ENCODE data around the gene MAP2.
"Not testable (repeated sequence)": the region's sequence is repeated elsewhere in the genome, so short reads cannot be mapped to it uniquely, and the experiment has no call there.

Gene MAP2

DNA sequence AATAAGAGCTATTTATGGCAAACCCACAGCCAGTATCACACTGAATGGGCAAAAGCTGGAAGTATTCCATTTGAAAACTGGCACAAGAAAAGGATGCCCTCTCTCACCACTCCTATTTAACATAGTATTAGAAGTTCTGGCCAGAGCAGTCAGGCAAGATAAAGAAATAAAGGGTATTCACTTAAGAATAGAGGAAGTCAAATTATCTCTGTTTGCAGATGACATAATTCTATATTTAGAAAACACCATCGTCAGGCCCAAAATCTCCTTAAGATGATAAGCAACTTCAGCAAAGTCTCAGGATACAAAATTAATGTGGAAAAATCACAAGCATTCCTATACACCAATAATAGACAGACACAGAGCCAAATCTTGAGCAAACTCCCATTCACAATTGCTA lies 68.4 kb downstream of the MAP2 start:
- not testable (repeated sequence) for H3K36me3 Mint-ChIP-seq, H3K4me1 Mint-ChIP-seq, H3K27ac Mint-ChIP-seq, H3K27me3 Mint-ChIP-seq, ATAC-seq, H3K4me3 Mint-ChIP-seq
- H3K9me3 Mint-ChIP-seq: peaks cover 17% of the 10 kb centered on the region

DNA sequence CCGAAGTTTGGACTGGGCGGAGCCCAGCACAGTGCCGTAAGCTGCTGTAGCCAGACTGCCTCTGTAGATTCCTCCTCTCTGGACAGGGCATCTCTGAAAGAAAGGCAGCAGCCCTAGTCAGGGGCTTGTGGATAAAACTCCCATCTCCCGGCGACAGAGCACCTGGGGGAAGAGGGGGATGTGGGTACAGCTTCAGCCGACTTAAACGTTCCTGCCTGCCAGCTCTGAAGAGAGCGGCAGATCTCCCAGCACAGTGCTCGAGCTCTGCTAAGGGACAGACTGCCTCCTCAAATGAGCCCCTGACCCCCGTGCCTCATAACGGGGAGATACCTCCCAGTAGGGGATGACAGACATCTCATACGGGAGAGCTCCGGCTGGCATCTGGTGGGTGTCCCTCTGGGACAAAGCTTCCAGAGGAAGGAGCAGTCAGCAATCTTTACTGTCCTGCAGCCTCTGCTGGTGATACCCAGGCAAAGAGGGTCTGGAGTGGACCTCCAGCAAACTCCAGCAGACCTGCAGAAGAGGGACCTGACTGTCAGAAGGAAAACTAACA lies 71.3 kb downstream of the MAP2 start:
- not testable (repeated sequence) for H3K4me1 Mint-ChIP-seq, H3K27me3 Mint-ChIP-seq, ATAC-seq, H3K27ac Mint-ChIP-seq, H3K4me3 Mint-ChIP-seq, H3K36me3 Mint-ChIP-seq
- peaks cover 14% of the 10 kb centered on the region for H3K9me3 Mint-ChIP-seq

DNA sequence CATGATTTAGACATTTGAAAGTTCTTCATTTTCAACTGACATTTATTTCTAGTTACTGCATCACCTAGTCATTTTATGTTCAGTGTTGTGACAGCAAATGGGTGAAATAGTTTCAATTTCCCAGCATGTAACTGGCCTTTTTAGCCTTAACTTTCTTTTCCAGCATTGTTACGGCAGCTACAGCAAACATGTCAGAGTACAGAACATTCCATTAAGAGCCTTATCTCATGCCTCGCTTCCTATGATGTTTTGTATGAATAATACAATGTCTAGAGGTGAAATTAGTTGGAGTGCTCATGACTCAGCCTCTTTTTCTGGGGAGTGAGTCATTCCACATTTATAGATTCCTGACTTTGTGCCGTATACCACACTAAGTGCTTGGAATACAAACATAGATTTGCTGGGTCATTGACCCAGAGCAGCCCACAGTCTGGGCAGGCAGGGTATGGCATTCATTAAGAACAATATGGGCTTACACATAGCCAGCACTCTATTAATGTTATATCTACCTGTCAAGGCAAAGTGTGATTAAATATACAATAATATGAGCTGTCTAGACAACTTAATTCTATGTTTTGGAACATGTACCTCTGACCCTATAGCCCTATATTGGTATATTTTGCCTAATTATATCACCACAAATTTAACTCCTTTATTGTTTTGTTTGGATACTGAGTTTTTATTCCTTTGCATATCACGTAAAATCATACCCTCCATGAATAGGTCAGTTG lies 72.2 kb downstream of the MAP2 start:
- no peaks in the 10 kb centered on the region for H3K27me3 Mint-ChIP-seq
- H3K4me1 Mint-ChIP-seq: no peaks in the 10 kb centered on the region
- no peak overlapping the region for H3K4me3 Mint-ChIP-seq
- H3K27ac Mint-ChIP-seq: no peak overlapping the region
- ATAC-seq: no peak
- H3K36me3 Mint-ChIP-seq: no peaks in the 10 kb centered on the region
- peaks cover 8% of the 10 kb centered on the region for H3K9me3 Mint-ChIP-seq

DNA sequence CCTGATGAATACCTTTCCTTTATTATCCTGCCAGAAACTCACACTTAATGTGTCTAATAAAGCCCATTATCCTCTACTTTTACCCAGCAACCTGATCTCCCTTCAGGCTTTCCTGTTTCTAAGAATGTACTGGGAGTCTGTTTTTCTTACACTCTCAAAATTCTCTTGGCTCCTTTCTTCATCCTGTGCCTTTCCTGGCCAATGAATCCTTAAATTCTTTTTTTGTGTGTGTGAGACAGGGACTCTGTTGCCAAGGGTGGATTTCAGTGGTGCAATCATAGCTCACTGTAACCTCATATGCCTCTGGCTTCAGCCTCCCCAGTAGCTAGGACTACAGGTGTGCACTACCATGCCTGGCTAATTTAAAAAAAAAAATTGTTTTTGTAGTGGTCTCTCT lies 72.7 kb downstream of the MAP2 start:
- no peak overlapping the region for H3K4me3 Mint-ChIP-seq

DNA sequence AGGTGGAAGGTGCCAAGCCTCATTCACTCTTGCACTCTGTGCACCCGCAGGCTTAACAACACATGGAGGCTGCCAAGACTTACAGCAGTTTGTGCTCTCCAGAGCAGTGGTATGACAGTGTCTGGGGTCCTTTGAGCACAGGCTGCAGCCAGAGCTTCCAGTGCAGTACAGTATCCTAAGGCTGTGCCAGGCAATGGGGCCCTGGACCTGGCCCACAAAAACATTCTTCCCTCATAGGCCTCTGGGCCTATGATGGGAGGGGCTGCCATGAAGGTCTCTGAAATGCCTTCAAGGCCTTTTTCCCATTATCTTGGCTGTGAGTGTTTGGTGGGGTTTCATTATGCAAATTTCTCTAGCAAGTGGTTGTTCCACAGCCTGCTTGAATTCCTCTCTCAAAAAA lies 74.8 kb downstream of the MAP2 start:
- Mint-ChIP-seq H3K9me3 (peaks cover 3% of the 10 kb centered on the region), H3K4me3 (no peak overlapping the region), H3K36me3 (no peaks in the 10 kb centered on the region), H3K27ac (no peak overlapping the region), H3K4me1 (no peaks in the 10 kb centered on the region), H3K27me3 (no peaks in the 10 kb centered on the region)
- ATAC-seq: no peak

More for the DNA sequence above, 72.7 kb downstream of the MAP2 start:
- ATAC-seq: no peak
- Mint-ChIP-seq H3K27ac (no peak overlapping the region), H3K36me3 (no peaks in the 10 kb centered on the region), H3K27me3 (no peaks in the 10 kb centered on the region), H3K9me3 (peaks cover 3% of the 10 kb centered on the region), H3K4me1 (no peaks in the 10 kb centered on the region)

DNA sequence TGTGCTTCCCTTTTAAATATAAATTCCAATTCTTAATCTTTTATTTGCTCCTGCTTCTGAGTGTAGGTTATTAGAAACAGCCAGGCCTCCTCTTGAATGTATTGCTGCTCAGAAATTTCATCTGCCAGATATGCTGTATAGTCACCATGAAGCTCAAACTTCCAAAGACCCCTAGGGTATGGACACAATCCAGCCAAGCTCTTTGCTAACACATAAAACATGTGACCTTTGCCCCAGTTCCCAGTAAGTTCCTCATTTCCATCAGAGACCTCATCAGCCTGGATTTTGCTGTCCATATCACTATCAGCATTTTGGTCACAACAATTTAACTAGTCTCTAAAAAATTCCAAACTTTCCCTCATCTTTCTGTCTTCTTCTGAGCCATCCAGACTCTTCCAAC lies 75.2 kb downstream of the MAP2 start:
- H3K36me3 Mint-ChIP-seq: no peaks in the 10 kb centered on the region
- no peak overlapping the region for H3K27ac Mint-ChIP-seq
- H3K27me3 Mint-ChIP-seq: no peaks in the 10 kb centered on the region
- peaks cover 3% of the 10 kb centered on the region for H3K9me3 Mint-ChIP-seq
- no peak overlapping the region for H3K4me3 Mint-ChIP-seq
- H3K4me1 Mint-ChIP-seq: no peaks in the 10 kb centered on the region
- no peak for ATAC-seq

DNA sequence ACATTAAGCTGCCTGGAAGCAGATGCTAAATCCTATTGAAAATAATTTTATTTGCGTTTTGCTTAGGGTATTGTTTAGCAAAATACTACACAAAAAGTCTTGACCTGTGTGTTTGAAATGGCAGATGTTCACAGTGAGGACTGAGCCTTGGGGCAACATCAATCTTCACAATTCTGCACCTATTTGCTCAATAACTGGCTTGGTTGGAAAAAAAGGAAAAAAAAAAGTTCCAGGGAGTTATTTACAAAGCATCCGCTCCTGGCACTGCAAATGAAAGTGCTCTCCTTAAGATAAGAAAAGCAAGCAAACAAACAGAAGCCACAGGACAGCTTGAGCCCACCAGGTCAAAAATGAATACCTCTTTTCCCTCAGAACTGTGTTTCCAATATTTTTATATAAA lies 77.7 kb downstream of the MAP2 start:
- H3K27me3 Mint-ChIP-seq: no peaks in the 10 kb centered on the region
- peaks cover 3% of the 10 kb centered on the region for H3K9me3 Mint-ChIP-seq
- no peak overlapping the region for H3K27ac Mint-ChIP-seq
- no peaks in the 10 kb centered on the region for H3K4me1 Mint-ChIP-seq
- H3K36me3 Mint-ChIP-seq: no peaks in the 10 kb centered on the region
- ATAC-seq: no peak
- H3K4me3 Mint-ChIP-seq: no peak overlapping the region

DNA sequence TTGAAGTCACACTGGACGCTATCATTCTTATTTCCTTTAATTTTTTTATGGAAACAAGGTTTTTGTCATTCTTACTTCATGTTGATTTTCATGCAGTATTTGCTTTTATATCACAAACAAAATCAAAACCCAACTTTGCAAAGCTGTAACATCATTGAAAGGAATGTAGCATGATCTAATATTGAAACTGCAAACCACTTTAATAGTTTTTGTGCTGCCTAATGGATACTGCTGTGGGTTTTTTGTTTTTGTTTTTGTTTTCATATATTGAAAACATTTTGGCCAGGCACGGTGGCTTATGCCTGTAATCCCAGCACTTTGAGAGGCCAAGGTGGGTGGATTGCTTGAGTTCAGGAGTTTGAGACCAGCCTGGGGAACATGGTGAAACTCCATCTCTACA lies 81.6 kb downstream of the MAP2 start:
- H3K36me3 Mint-ChIP-seq: no peaks in the 10 kb centered on the region
- no peaks in the 10 kb centered on the region for H3K9me3 Mint-ChIP-seq
- no peak overlapping the region for H3K4me3 Mint-ChIP-seq

DNA sequence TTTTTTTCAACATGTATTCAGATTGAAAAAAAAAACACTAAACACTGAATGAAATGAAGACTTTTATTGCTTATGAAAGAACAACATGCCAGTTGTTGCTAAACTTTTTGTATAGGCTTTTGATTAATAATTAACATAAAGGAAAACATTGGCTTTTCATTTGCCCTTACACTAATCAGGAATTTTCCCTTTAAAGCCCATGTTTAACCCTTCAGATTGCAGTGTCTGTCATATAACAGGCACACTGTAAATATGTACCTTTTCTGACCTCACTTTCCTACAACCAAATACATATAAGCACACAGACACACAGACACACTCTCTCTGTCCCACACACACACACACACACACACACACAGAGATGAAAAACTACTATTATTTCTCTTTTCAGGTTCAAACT lies 84.4 kb downstream of the MAP2 start:
- no peaks in the 10 kb centered on the region for H3K9me3 Mint-ChIP-seq

More for the DNA sequence above, 81.6 kb downstream of the MAP2 start:
- Mint-ChIP-seq H3K27me3 (no peaks in the 10 kb centered on the region), H3K4me1 (no peaks in the 10 kb centered on the region), H3K27ac (no peak overlapping the region)
- no peak for ATAC-seq

DNA sequence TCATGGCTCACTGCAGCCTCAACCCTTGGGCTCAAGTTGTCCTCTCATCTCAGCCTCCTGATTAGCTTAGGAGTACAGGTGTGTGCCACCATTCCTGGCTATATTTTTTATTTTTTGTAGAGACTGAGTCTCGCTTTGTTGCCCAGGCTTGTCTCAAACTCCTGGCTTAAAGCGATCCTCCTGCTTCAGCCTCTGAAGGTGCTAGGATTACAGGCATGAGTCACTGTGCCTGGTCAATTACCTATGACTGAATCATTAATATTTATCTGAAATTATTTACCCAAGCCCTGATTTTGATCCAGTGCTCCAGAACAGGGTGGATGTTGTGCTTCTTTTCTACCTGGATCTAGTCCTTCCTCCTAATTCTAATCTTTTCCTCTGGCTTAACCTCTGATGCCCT lies 87.8 kb downstream of the MAP2 start:
- peaks cover 8% of the 10 kb centered on the region for H3K4me1 Mint-ChIP-seq
- H3K27me3 Mint-ChIP-seq: no peaks in the 10 kb centered on the region
- no peak overlapping the region for H3K4me3 Mint-ChIP-seq
- no peak for ATAC-seq
- H3K27ac Mint-ChIP-seq: no peak overlapping the region
- H3K36me3 Mint-ChIP-seq: no peaks in the 10 kb centered on the region
- no peaks in the 10 kb centered on the region for H3K9me3 Mint-ChIP-seq

More for the DNA sequence above, 84.4 kb downstream of the MAP2 start:
- Mint-ChIP-seq H3K4me1 (peaks cover 6% of the 10 kb centered on the region), H3K27me3 (no peaks in the 10 kb centered on the region), H3K27ac (no peak overlapping the region), H3K36me3 (no peaks in the 10 kb centered on the region), H3K4me3 (no peak overlapping the region)
- ATAC-seq: no peak

DNA sequence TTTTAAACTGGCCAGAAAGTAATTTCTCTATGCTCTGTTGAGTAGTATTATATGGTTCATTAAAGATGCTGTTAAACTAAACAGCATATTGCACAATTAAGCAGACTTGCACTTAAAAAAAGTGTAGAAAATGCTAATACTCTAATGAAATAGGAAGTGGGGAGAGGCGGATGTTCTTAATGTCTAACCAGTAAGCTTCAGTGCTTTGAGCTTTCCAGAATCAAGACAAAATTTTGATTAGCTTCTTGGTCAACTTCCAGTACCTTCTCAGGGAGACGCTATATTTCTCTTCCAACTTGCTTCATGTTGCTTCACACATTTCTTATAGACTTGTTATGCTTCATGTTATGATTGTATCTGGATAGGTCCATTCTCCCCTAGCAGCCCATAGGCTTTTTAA lies 89.1 kb downstream of the MAP2 start:
- ATAC-seq: no peak
- Mint-ChIP-seq H3K9me3 (no peaks in the 10 kb centered on the region), H3K4me1 (peaks cover 8% of the 10 kb centered on the region), H3K27me3 (no peaks in the 10 kb centered on the region), H3K27ac (no peak overlapping the region), H3K36me3 (no peaks in the 10 kb centered on the region), H3K4me3 (no peak overlapping the region)

DNA sequence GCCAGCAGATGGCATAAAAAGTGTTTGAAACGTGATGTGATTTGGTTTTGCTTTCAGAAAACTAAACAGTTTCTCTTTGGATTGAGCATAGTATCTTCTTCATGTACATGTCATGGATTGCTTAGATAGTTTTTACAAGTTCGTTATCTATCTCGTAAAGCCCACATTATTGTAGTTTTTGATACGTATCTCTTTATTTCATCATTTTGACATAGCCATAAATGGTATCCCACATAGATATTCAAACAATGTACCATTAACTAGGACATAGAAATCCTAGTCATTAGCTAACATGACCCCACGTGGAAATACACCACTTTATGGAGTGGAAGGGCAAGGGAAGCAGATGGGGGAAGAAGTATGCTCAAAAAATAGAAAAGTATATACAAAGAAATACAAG lies 93.6 kb downstream of the MAP2 start:
- no peaks in the 10 kb centered on the region for H3K36me3 Mint-ChIP-seq
- H3K27ac Mint-ChIP-seq: no peak overlapping the region
- peaks cover 8% of the 10 kb centered on the region for H3K4me1 Mint-ChIP-seq

DNA sequence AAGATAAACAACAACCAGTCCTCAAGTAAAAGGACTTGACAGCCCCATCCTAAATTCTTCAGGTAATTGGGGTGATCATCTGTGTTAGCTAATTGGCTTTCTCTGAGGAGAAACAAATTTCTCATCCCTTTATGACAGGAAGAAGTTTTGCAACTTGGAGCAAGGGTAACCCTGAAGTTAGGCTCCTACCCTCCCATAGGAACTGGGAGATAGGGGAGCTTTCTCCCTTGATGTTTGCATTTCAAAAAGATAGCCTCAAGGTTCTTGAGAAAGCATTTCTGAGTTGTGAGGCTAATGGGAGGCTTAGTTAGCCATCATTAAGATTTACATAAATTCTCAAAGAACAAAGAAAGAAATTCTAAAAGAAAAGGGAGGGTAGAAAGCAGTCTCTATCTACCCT lies 95.4 kb downstream of the MAP2 start:
- ATAC-seq: no peak
- no peaks in the 10 kb centered on the region for H3K27me3 Mint-ChIP-seq
- no peaks in the 10 kb centered on the region for H3K9me3 Mint-ChIP-seq
- H3K4me1 Mint-ChIP-seq: peaks cover 13% of the 10 kb centered on the region
- H3K4me3 Mint-ChIP-seq: no peak overlapping the region
- H3K36me3 Mint-ChIP-seq: no peaks in the 10 kb centered on the region
- H3K27ac Mint-ChIP-seq: no peak overlapping the region

More for the DNA sequence above, 93.6 kb downstream of the MAP2 start:
- no peak overlapping the region for H3K4me3 Mint-ChIP-seq
- H3K27me3 Mint-ChIP-seq: no peaks in the 10 kb centered on the region
- no peak for ATAC-seq
- no peaks in the 10 kb centered on the region for H3K9me3 Mint-ChIP-seq

DNA sequence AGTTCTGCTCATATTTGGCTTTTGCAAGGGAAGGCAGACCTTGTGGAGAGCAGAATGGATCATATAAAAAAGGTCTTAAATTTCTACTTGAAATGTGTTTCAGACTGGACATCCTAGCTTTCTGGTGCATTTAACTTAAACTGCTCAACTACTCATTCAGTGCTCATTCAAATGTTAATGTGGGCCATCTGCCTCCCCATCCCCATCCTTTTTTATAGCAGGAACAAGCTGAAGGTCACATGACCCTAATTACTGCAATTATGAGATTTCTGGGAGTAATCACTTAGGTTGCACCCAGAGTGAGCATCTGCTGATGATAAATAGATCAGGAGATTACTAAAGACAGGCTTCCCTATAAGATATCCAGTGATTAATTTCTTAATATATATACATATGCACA lies 96.1 kb downstream of the MAP2 start:
- Mint-ChIP-seq H3K4me3 (no peak overlapping the region), H3K36me3 (no peaks in the 10 kb centered on the region), H3K27ac (no peak overlapping the region), H3K27me3 (no peaks in the 10 kb centered on the region), H3K9me3 (no peaks in the 10 kb centered on the region), H3K4me1 (peaks cover 15% of the 10 kb centered on the region)
- no peak for ATAC-seq

DNA sequence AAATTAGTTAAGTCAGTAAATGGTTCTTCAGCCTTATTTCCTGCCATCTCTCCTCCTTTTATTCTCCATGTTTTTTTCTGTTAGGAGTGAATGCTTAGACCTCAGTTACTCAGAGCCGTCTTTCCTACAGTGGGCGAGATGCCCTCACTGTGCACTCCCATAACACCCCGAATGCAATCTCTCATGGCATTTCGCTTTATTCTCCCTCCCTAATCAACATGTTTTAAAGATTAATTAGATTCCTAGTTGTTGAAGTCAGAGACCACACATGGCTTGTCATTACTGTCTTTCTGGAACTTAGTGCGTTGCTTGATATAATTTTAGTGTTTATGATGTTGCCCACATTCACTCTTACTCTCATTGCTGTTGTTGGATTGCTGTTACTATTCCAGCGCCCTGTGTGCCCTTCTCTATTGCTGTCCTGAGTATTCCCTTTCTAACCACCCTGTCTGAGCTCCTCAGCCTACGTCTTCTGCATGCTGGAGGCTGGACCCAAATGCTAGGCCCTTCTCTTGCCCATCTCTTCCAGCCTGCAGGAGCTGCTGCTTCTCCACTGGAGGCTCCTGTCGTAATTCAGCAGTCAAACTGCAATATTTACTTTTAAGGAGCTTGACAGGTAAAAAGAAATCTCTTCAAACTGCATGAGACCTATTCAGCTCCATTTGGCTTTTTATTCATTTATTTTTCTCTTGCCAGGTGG lies 99.3 kb downstream of the MAP2 start:
- Mint-ChIP-seq H3K27ac (peak overlapping the region; percentile 59), H3K36me3 (no peaks in the 10 kb centered on the region), H3K4me3 (no peak overlapping the region), H3K27me3 (no peaks in the 10 kb centered on the region), H3K9me3 (no peaks in the 10 kb centered on the region), H3K4me1 (peaks cover 36% of the 10 kb centered on the region)
- no peak for ATAC-seq

DNA sequence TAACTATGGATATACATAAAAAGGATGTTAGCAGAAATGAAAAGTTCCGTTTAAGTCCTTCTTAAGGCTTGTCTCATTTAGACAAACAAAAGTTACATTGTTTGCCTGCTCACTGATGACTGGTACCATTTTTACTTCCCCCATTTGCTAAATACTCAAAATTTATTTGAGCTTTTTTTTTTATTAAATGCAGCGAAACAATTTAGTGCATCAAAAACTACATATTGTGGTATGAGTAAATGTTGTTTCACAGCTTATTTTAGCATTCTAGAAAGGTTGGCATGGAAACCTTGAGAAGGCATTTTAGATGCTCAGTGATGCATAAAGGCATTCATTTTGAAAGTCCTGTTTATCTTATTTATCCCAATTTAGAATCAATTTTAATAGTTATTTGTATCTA lies 100.0 kb downstream of the MAP2 start:
- peak; percentile 39 for ATAC-seq
- no peak overlapping the region for H3K4me3 Mint-ChIP-seq
- no peaks in the 10 kb centered on the region for H3K36me3 Mint-ChIP-seq
- H3K9me3 Mint-ChIP-seq: no peaks in the 10 kb centered on the region
- no peaks in the 10 kb centered on the region for H3K27me3 Mint-ChIP-seq
- H3K27ac Mint-ChIP-seq: peak overlapping the region; percentile 59
- H3K4me1 Mint-ChIP-seq: peaks cover 36% of the 10 kb centered on the region

All from stimulated activated memory B cell treated with anti-CD40 and anti-IgM and Interleukin-4, amounts not matched to agents 10 μg/mL and 1 μg/mL and 100 μg/mL, for 72 hours (primary cell).